ENCODE data around the gene FOXA3.

The FOXA3 gene

DNA sequence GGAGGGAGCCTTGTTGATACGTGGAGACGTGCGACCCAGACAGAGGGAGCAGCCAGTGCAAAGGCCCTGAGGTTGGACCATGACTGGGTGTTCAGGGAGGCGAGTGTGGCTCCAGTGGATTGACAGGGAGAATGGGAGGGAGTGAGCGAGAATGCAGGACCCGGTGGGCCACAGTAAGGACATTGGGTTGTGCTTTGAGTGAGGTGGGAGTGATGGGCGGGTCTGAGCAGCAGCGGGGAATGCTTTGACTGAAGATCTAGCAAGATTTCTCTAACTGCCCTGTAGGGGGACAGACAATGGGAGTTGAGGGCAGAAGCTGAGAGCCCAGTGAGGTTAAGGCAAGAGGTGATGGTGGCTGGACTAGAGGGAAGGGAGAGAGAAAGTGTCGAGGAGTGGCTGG lies 58.2 kb downstream of the FOXA3 start:
- DNase-seq (ENCODE audit: low spot score), result no peak

Data from AG08396 (cell line).